ENCODE results near the gene OR51B6.
"Not testable (repeated sequence)": the region's sequence is repeated elsewhere in the genome, so short reads cannot be mapped to it uniquely, and the experiment has no call there.

The OR51B6 gene

DNA sequence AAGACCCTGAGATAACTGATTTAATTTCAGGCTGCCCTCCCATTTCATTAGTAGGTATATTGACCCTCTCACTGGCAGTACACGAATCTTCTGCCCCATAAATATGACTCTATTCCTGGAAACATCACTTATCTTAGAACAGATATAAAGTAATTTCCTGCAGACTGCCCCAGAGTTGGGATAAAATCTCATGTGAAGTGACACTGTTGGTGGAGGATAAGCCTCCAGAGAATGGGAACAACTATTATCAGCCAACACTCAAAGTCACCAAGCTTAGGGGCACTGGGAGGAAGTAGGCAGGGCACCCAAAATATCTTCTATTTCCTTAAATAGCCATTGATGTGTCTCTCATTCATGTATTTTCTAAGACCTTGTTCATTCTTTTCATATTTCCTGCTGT, 16.1 kb upstream of the OR51B6 start:
- Histone ChIP-seq H3K27ac (no peak overlapping the region), H3K4me2 (no peak overlapping the region), H3K4me3 (IDR thresholded peaks at IDR 0.05; ENCODE audit: insufficient read depth, low read depth, low read length) (no peak overlapping the region), H3K27me3 (ENCODE audit: insufficient read depth, low read depth) (no peaks in the 10 kb centered on the region), H3K79me2 (ENCODE audit: insufficient read depth, low read depth) (no peaks in the 10 kb centered on the region), H3K9ac (no peak overlapping the region), H3K36me3 (ENCODE audit: insufficient read depth) (no peaks in the 10 kb centered on the region), H3K4me1 (ENCODE audit: low read depth, poor library complexity, severe bottlenecking) (peaks cover 28% of the 10 kb centered on the region), H2AFZ (ENCODE audit: low read depth) (no peak overlapping the region), H4K20me1 (ENCODE audit: insufficient read depth) (no peaks in the 10 kb centered on the region)
- no peak for TF ChIP-seq CTCF (conservative IDR thresholded peaks at IDR 0.05; ENCODE audit: low read depth, low read length)

DNA sequence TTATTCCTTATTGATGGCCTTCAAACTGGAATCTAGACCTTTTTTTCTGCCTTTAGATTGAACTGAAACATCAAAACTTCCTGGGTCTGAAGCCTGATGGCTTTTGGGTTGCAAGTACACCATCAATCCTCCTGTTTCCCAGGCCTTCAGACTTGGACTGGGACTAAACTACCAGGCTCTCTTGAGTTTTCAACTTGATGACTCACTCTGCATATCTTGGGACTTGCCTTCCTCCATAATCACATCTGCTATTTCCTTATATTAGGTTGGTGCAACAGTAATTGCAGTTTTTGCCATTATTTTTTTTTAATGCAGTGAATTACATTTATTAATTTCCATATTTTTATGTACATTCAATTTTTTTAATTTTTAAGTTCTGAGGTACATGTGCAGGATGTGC, 15.0 kb upstream of the OR51B6 start:
- no peak overlapping the region for H2AFZ ChIP-seq (ENCODE audit: low read depth)
- no peaks in the 10 kb centered on the region for H3K79me2 ChIP-seq (ENCODE audit: insufficient read depth, low read depth)
- no peak for TF ChIP-seq CTCF (conservative IDR thresholded peaks at IDR 0.05; ENCODE audit: low read depth, low read length)
- no peaks in the 10 kb centered on the region for H3K27me3 ChIP-seq (ENCODE audit: insufficient read depth, low read depth)
- H3K4me3 ChIP-seq (IDR thresholded peaks at IDR 0.05; ENCODE audit: insufficient read depth, low read depth, low read length): no peak overlapping the region
- H4K20me1 ChIP-seq (ENCODE audit: insufficient read depth): no peaks in the 10 kb centered on the region
- H3K36me3 ChIP-seq (ENCODE audit: insufficient read depth): no peaks in the 10 kb centered on the region
- no peak overlapping the region for H3K27ac ChIP-seq
- no peak overlapping the region for H3K4me2 ChIP-seq
- peaks cover 31% of the 10 kb centered on the region for H3K4me1 ChIP-seq (ENCODE audit: low read depth, poor library complexity, severe bottlenecking)
- no peak overlapping the region for H3K9ac ChIP-seq

DNA sequence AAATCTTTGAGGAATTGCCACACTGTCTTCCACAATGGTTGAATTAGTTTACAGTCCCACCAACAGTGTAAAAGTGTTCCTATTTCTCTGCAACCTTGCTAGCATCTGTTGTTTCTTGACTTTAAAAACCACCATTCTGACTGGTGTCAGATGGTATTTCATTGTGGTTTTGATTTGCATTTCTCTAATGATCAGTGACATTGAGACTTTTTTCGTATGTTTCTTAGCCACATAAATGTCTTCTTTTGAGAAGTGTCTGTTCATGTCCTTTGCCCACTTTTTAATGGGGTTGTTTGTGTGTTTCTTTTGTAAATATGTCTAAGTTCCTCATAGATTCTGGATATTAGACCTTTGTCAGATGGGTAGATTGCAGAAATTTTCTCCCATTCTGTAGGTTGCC, 14.1 kb upstream of the OR51B6 start:
- not testable (repeated sequence) for H3K9ac ChIP-seq; H3K36me3 ChIP-seq (ENCODE audit: insufficient read depth); H3K27ac ChIP-seq; H3K79me2 ChIP-seq (ENCODE audit: insufficient read depth, low read depth); H3K27me3 ChIP-seq (ENCODE audit: insufficient read depth, low read depth); H2AFZ ChIP-seq (ENCODE audit: low read depth); H4K20me1 ChIP-seq (ENCODE audit: insufficient read depth); H3K4me3 ChIP-seq (IDR thresholded peaks at IDR 0.05; ENCODE audit: insufficient read depth, low read depth, low read length)
- peaks cover 31% of the 10 kb centered on the region for H3K4me1 ChIP-seq (ENCODE audit: low read depth, poor library complexity, severe bottlenecking)
- H3K4me2 ChIP-seq: peak overlapping the region; percentile 53; the same call in 1 of the 2 replicates

DNA sequence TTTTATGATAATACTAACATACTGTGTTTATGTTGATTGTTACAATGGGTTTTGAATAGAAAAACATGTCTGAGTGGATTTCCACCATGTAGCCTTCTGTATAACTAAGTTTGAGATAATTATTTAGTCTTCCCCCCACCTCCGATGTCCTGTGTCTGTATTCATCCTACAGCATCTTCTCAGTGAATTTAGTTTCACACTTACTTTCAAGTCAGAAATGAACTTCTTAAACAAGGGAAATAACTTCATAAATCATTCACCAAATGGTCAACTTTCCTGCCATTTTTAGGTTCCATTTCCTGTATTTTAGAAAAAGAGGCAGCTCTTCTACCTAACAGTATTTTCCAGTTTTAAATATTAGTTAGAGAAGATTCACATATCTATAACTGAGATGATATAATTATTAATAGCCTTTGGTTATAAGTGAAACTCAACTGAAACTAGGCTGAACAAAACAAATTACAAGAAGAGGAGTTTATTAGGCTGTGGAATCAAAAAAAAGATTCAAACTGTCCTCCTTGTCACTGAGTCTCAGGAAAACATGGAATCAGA, 11.5 kb upstream of the OR51B6 start:
- H3K27me3 ChIP-seq (ENCODE audit: insufficient read depth, low read depth): no peaks in the 10 kb centered on the region
- no peaks in the 10 kb centered on the region for H4K20me1 ChIP-seq (ENCODE audit: insufficient read depth)
- H3K36me3 ChIP-seq (ENCODE audit: insufficient read depth): no peaks in the 10 kb centered on the region
- H3K4me1 ChIP-seq (ENCODE audit: low read depth, poor library complexity, severe bottlenecking): peaks cover 38% of the 10 kb centered on the region
- no peaks in the 10 kb centered on the region for H3K79me2 ChIP-seq (ENCODE audit: insufficient read depth, low read depth)
- peak overlapping the region; percentile 34 for H3K4me2 ChIP-seq
- H3K4me3 ChIP-seq (IDR thresholded peaks at IDR 0.05; ENCODE audit: insufficient read depth, low read depth, low read length): no peak overlapping the region
- TF ChIP-seq CTCF (conservative IDR thresholded peaks at IDR 0.05; ENCODE audit: low read depth, low read length): no peak
- no peak overlapping the region for H3K27ac ChIP-seq
- H2AFZ ChIP-seq (ENCODE audit: low read depth): no peak overlapping the region
- H3K9ac ChIP-seq: no peak overlapping the region

- no peak within 1 kb of the TSS for H3K9ac ChIP-seq
- H3K4me2 ChIP-seq: no peak within 1 kb of the TSS
- H3K36me3 ChIP-seq (ENCODE audit: insufficient read depth): no peaks in the 10 kb centered on the region
- no peak within 1 kb of the TSS for H3K27ac ChIP-seq
- no peak within 1 kb of the TSS for H3K4me3 ChIP-seq (IDR thresholded peaks at IDR 0.05; ENCODE audit: insufficient read depth, low read depth, low read length)
- no peaks in the 10 kb centered on the region for H3K27me3 ChIP-seq (ENCODE audit: insufficient read depth, low read depth)
- no peaks in the 10 kb centered on the region for H3K79me2 ChIP-seq (ENCODE audit: insufficient read depth, low read depth)
- H2AFZ ChIP-seq (ENCODE audit: low read depth): no peak within 1 kb of the TSS
- no peak for TF ChIP-seq CTCF (conservative IDR thresholded peaks at IDR 0.05; ENCODE audit: low read depth, low read length)
- H4K20me1 ChIP-seq (ENCODE audit: insufficient read depth): no peaks in the 10 kb centered on the region
- peaks cover 20% of the 10 kb centered on the region for H3K4me1 ChIP-seq (ENCODE audit: low read depth, poor library complexity, severe bottlenecking)
These were observed 7.6 kb upstream of the OR51B6 start, which contains the start of gene OR51B5 for GRCh38 chr11:5343474-5344335. TSS of gene OR51B5 (minus strand) at chr11:5343524. CDS start at chr11:5343524, 0 bp downstream.

Measured in KMS-11 (cell line).